ENCODE measurements around the gene HAP1.
"Not testable (repeated sequence)": the region's sequence is repeated elsewhere in the genome, so short reads cannot be mapped to it uniquely, and the experiment has no call there.

HAP1 gene

DNA sequence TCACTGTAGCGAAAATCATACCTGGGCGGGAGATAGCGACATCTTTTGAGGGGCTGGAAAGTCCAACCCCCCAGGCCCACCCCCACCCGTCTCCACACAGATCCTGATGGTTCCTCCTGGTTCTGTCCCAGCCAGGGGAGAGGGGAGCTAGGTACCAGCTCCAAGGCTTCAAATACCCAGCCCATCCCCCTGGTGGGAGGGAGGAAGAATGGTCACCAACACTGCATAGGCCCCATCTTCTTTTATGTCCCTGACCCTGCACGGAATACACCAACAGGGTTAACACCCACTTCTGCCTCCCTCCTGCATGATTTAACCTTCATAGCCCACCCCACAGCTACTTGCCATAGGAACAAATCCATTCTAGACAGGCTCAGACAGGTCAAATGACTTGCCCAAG, 9.3 kb downstream of the HAP1 start:
- DNase-seq (ENCODE audit: low read depth in 4 of 4, low spot score in 1 of 4), result no peak

GRCh38 chr17:41724476-41725050, 9.9 kb downstream of the HAP1 start:
- DNase-seq (ENCODE audit: low read depth in 4 of 4, low spot score in 1 of 4), result no peak

- DNase-seq (ENCODE audit: low read depth in 4 of 4, low spot score in 1 of 4), result no peak
Observed at GRCh38 chr17:41723801-41724475, 10.5 kb downstream of the HAP1 start.

DNA sequence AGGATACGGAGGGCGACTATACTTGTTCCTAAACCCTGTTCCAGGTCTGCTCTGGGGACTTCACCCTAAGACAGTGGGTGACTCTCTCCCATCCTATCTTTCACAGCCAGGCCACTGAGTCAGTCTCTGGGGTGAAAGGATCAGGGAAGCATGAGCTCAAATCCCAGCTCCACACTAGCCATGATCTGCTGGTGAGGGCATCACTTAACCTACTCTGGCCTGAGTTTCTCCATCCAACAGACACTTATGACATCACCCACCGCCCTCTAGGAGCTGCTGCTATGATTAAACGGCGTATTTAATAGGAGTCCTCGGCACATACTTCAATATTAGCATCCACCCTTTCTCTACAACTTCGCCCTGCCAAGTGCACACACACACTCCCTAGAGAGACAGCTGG, 12.2 kb downstream of the HAP1 start:
- no peak for DNase-seq (ENCODE audit: low read depth in 4 of 4, low spot score in 1 of 4)

GRCh38 chr17:41718287-41718645, 16.2 kb downstream of the HAP1 start:
- DNase-seq (ENCODE audit: low read depth in 4 of 4, low spot score in 1 of 4), result no peak

- DNase-seq (ENCODE audit: low read depth in 4 of 4, low spot score in 1 of 4), result no peak
Observed at GRCh38 chr17:41717408-41718286, 16.8 kb downstream of the HAP1 start.

- no peak for DNase-seq (ENCODE audit: low read depth in 4 of 4, low spot score in 1 of 4)
Observed at GRCh38 chr17:41711669-41712400, 22.6 kb downstream of the HAP1 start, which contains the start of gene GAST. Gene GAST, plus strand, starts transcription at chr17:41712331. Its CDS starts 3,106 bp downstream, at chr17:41715437.

- DNase-seq (ENCODE audit: low read depth in 4 of 4, low spot score in 1 of 4), result no peak
Observed at GRCh38 chr17:41710472-41711090, 23.9 kb downstream of the HAP1 start.

- DNase-seq (ENCODE audit: low read depth in 4 of 4, low spot score in 1 of 4), result no peak
Observed at GRCh38 chr17:41707803-41708669, 26.4 kb downstream of the HAP1 start.

- no peak for DNase-seq (ENCODE audit: low read depth in 4 of 4, low spot score in 1 of 4)
Observed at GRCh38 chr17:41705271-41705991, 29.0 kb downstream of the HAP1 start.

GRCh38 chr17:41702712-41703111, 31.7 kb downstream of the HAP1 start:
- no peak for DNase-seq (ENCODE audit: low read depth in 4 of 4, low spot score in 1 of 4)

GRCh38 chr17:41700843-41701242, 33.6 kb downstream of the HAP1 start:
- not testable (repeated sequence) for DNase-seq (ENCODE audit: low read depth in 4 of 4, low spot score in 1 of 4)

DNA sequence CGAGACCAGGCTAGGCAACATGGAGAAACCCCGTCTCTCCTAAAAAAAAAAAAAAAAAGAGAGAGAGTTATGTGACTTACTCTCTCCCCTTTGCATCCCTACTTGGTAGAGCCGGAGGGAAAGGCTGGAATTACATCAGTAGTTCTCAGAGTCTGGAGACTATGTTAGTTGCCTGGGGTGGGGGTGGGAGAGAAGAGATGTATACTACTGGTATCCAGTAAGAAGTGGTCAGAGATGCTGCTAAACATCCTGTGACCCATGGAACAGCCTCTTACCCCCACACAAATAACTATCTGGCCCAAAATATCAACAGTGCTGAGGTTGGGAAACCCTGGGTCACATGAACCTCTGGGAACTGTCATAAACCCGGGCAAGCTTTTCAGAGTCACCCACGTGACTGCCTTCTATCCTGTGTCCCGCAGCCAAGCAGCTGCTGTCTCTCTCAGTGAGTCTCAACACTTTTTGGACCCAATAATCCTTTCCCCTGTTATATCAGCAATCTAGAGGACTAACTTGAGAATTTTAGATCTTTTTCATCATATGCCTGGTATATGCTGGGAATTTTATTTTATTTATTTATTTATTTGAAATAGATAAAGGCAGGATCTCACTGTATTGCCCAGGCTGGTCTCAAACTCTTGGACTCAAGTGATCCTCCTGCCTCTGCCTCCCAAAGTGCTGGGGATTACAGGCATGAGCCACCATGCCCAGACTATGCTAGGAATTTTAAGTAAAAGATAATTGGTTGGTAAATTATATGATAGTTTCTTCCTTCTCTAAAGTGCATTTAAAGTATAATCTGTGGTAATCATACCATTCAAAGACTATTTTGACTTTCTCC, 37.1 kb downstream of the HAP1 start:
- no peak for DNase-seq (ENCODE audit: low read depth in 4 of 4, low spot score in 1 of 4)

GRCh38 chr17:41695954-41696757, 38.3 kb downstream of the HAP1 start:
- DNase-seq (ENCODE audit: low read depth in 4 of 4, low spot score in 1 of 4), result peak; percentile 56 to 74 (median 66)

- no peak for DNase-seq (ENCODE audit: low read depth in 4 of 4, low spot score in 1 of 4)
Observed at GRCh38 chr17:41695134-41695661, 39.2 kb downstream of the HAP1 start.

DNA sequence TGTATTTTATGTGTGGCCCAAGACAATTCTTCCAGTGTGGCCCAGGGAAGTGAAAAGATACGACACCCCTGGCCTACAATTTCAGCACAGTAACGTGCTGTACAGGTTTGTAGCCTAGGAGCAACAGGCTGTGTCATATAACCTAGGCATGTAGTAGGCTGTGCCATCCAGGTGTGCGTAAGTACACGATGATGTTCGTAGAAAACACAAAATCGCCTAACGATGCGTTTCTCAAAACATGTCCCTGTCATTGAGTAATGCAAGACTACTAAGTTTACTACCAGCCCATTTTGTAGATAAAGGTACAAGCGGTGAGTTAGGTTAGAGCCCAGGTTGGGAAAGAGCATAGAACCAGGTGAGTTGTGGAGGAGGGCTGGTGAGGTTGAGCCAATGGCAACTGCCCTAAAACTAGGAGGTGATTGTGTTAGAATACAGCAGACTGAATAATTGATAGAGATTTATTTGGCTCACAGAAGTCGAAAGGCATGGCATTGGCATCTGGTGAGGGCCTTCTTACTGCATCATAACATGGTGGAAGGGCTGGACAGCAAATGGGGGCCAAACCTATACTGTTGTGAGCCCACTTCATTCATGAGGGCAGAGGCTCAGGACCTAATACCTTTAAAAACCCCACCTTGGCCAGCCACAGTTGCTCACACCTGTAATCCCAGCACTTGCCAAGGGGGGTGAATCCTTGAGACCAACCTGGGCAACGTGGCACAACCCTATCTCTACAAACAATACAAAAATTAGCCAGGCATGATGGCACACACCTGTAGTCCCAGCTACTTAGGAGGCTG, 41.5 kb downstream of the HAP1 start:
- DNase-seq (ENCODE audit: low read depth in 4 of 4, low spot score in 1 of 4), result no peak
